ENCODE results near the gene IKBKE.

Gene IKBKE

DNA sequence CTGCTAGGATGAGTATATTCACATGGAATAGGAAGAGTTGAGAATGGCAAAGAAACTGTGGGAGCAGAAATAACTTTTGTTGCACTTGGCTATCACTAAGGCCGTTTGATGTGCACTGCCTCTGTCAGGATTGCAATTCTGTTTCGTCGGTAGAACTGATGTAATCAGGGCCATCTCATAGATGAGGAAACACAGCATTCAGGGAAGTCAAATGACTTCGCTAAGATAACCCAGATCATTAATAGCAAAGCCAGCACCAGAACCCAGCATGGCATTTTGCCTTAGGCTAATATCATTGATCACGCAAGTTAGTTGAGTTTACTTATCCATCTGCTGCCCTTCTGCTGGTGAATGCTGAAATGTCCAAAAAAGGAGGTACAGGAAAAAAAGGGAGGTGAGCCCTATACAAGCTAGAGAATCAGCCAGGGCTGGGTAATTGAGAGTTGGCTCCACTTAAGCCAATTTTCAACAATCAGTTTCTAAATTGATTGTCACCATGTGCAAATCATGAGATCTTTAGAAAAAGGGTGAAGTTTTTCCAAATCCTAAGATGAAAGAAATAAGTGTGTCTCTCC is 44.6 kb downstream of the IKBKE start:
- DNase-seq, result no peak

DNA sequence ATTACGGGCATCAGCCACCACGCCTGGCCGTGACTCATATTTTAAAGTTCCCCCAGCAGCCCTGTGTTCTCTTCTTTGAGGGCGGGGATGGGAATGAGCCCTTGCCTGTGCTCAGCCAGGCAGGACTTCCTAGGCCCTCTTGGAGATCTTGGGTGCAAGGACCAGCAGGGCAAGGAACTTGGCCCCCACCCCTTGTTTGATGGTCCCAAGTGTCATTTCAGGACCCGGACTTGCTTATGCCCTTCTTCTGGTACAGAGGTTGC is 46.4 kb downstream of the IKBKE start:
- DNase-seq, result no peak

DNA sequence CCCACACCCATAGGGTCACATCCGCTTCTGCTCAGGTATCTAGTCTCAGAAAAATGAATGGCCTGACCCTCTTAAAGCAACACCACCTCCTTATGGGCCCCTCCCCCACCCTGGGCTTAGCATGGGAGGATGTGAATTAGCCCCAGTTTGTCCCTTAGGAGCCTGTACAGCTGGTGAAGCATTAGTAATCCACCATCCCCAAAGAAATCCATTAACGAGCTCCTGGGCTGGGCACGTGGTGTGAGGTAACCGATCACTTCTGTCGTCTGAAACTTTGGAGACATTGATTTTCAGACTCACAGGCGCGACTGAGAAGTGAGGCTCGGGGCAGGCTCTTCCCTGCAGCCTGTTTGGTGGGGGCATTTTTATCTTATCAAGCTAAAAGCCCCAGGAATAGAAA is 47.5 kb downstream of the IKBKE start:
- no peak for DNase-seq

DNA sequence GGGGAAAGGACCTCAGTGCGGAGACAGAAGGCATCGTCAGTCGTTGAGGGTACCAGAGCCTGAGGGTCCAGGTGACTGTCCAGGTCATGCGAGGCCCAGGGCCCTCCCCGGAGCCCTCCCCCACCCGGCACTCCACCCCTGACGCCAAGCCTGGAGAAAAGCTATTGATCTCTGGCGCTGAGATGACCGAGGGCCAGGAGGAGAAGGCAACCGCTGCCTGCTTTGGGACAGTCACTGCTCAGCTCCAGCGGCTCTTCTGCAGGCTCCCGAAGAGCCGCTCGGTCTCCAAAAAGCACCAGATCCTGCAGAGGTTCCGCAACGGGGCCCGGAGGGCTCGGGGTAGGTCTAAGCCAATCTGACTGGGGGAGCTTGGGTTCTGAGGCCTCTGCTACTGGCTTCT is 47.9 kb downstream of the IKBKE start:
- no peak for DNase-seq

DNA sequence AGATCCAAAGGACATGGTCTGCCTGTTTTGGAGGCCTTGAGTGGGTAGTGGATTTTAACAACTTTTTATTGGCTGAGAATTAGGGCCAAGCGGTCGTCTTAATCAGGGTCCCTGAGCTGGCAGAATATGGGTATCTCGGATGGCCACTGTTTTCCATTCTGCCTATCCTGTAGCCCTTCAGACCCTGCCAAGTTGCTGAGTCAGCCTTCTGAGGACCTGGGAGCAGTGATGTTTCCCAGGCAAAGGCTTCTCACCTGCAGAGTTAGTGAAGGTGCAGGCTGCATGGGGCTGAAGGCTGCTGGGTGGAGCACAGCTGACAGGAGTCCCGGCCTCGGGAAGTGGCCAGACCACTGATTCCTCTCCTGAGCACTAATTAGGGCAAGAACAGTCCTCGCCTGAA is 48.5 kb downstream of the IKBKE start:
- no peak for DNase-seq

DNA sequence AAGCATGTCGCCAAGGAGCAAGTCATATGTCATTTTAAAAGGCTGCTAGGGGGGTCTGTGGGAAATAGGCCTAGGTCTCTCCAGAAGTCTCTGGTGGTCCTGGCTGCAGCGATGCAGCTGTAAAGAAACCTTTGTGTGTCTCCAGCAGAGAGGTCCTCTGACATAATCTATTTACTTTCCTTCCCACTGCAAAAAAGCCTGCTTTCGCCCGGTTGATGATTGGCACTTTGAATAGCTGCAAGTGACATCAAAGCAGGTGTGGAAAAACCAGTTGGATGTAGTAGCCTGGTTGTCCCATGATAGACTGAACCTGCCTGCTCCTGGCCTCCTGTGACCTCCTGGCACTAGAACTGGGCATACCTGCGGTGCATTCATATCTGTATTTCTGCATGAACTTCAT is 50.9 kb downstream of the IKBKE start:
- no peak for DNase-seq

DNA sequence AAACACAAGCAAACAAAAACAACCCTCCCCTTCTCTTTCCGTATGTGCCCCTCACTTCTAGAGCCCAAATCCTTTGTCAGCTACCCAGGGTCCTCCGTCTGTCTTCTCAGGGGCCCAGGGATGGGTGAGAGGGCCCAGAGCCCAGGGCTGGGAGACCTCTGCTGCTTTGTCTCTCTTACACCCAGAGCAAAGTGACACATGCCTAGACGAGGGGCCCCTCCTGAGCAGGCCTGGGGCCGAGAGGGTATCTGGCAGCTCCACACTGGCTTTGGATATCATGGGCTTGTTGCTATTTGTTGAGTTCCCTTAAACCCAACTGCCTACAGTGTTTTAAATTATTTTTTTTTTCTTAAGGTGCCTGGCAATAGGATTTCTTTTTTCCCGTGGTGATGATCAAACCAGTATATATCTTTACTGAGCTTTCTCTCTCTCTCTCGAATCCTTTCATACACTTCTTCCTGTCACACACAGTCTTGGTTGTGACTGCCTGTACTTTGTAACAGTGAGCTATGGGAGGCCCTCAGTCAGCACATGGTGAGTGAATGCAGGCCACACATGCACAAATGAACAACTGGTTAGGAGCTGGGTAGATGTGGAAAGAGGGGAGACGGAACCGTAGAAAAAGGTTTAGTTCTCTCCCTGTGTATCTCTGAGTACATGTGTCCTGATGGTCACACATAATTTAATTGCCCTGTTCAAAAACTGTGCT is 51.6 kb downstream of the IKBKE start:
- no peak for DNase-seq

DNA sequence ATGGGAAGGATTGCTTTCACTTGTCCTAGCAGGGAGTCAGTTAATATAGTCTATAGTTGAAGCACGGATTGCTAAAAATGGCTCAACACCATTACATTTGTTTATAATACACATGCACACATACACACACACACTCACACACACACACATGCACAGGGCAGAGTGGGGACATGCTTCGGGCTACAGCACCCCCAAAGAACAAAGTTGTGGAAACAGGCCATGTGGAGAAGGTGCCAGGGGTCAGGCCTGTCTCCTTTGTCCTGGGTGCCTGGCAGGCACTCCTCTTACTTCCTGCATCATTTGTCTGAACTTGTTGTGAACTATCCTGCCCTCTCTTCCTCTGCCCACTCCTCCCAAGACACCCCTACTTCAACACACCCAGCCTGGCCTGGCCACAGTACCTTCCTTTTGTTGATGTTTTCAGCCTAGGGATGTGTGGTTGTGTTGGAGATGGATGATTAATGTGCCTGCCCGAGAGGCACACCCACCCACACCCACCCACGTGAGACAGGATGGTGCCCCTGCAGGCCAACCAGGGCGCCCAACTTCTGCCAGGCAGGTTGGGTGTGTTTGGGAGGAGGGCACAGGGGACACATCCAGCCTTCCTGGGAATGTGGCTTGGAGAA is 54.6 kb downstream of the IKBKE start:
- no peak for DNase-seq

DNA sequence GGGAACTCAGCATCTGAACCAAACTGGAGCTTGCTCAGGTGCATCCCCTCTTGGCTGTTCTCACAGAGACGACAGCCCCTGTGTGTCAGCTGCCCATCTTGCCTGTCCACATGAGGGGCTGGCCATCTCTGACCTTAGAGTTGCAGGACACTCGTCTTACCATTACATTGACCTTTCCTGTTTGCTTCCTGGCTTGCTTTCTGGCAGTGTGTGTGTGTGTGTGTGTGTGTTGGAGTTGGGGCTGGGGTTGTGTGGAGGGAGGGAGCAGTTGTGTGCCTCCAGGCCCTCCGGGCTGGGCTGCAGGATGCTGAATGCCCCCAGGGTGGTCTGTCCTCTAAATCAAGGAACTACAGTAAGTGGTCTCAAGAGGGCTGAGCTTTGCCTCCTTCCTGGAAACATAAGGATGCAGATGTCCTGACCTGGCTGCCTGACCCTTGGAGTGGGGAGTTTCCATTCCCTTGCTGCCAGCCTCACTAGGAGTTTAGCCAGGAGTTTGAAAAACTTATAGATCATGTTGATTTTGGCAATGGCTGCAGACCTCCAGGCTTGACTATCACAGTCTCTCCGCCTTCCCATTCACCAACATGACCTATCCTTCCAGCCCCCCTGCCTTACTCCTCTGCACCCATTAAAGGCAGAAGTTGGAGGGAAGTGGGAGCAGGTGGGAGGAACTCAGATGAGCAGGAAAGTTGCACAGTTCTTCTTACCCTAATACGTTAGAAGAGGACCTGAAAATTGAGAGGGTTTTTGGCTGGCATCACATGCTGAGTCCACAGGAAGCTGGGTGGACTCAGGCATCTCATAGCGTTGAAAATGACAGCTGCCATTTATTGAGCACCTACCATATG is 56.0 kb downstream of the IKBKE start:
- no peak for DNase-seq

DNA sequence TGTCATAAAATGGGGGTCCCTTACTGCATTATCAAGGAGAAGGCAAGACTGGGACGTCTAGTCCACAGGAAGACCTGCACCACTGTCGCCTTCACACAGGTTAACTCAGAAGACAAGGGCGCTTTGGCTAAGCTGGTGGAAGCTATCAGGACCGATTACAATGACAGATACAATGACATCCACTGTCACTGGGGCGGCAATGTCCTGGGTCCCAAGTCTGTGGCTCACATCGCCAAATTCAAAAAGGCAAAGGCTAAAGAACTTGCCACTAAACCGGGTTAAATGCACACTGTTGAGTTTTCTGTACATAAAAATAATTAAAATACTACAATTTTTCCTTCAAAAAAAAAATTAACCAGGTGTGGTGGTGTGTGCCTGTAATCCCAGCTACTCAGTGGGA is 59.1 kb downstream of the IKBKE start:
- no peak for DNase-seq

DNA sequence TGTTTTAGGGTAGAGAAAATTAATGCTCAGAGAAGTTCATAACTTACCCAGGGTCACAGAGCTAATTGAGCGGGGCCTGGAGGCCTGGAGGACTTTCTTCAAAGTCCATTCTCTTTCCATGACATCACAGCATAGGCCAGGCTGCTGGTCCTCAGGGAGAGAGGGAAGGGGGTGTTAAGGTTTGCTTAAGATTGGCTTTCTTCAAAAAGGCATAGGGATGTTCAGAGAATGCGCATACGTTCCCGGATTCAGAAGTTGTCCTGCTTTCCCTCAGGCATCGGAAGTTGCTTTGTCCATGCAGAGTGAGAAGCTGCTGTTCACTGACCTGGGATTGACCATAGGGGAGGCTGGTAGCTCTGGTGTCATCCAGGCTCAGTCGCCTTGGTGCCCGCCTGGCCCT is 62.1 kb downstream of the IKBKE start:
- DNase-seq, result no peak

DNA sequence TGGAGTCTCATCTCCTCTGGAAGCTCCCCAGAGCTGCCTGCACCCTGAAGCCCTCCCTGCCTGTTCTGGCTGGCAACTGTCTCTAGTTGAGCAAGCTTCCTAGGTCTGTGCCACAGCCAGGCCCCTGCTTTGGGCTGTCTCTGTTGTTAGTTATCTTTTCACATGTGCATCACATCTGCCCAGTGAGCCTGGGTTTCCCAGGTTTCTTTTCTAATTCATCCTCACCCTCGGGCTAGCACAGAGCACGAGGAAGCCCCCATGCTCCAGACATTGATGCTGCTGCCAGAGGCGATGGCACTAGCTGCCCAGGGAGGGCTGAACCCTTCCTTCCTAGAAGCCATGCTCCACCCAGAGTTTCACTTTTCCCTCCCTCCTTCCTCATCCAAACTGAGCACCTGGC is 64.3 kb downstream of the IKBKE start:
- DNase-seq, result no peak

DNA sequence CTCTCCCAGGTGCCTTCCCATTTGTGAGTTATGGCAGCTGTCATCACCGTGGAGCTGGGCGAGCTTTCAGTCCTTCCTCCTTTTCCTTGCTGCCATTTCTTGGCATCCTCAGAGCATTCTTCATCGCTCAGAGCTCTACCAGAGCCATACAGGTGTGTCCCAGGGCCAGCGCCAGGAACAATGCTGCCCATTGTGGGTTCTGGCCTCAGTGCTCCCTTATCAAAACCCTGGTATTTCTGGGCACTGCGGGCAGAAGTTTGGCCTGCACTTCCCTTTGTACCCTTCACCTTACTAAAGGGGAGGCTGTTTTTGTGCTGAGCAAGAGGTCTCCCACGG is 65.5 kb downstream of the IKBKE start:
- DNase-seq, result no peak

DNA sequence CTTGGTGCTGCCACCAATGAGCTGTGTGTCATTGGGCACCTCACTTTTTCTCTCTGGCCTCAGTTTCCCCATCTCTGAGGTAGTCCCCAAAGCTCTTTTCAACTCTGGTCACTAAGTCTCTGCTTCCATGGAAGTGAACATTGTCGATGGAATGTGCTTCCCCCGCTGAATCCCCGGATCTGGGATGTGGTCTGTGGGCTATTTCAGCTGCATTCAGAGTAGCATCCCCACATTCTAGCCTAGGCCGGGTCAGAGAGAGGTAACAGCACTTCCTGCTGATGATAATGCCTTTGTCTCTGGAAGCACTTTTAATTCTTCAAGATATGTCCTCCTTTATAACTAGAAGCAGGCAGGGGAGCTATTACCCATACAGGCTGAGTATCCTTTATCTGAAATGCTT is 66.9 kb downstream of the IKBKE start:
- no peak for DNase-seq

DNA sequence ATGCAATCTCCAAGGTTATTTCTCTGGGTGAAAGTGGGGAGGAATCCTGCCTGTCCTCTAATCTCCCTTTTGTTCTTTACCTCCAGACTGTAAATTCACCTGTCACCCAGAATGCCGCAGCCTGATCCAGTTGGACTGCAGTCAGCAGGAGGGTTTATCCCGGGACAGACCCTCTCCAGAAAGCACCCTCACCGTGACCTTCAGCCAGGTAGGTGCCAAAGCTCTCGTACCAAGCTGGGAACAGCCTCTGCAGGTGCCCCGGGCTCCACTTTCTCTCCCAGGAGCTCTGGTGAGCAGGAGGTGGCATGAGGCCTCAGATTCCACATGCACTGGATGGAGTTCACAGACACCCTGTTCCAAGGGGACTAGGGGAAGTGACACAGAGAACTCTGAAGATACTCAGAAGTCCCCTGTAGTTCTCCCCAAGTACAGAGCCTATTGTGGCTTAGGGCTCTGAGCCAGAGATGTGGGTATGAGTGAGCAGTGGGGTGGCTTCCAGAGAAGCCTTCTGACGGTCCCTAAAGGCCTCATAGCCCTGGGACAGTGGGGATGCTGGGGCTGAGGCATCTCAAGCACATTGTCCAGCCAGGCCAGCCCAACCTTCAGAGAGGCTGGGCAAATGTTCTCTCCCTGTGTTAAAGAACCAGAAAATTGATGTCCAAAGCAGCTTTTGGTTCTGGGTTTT is 68.0 kb downstream of the IKBKE start:
- DNase-seq, result no peak

DNA sequence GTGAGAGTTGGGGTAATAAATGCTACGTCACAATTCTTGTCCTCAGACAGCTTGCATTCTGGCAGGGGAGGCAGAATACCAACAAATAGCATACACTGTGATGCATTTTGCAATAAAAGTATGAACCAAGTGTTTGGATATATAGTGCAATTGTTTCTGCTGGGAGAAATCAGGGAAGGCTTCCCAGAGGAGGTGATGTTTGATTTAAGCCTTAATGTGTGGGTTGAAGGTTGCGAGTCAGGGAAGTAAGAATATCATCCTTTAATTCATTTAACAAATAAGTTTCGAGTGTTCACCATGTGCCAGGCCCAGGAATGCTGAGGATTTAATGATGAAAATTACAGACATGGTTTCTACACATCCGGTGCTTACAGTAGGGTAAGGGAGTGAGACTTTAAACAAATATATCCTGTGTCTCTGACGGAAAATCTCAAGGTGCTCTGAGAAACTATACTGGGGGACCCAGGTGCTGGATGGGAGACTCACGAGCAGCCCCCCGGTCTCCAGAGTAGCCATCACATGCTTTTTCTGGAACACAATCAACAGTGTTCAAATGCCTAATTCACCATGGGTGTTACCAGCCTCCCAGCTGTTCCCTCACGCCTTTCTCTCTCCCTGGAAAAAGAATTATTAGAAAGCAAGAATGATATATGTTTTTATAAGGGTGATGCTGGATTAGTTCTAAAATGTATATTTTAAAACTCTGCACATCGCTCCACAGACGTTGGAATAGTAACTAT is 68.8 kb downstream of the IKBKE start:
- DNase-seq, result no peak

DNA sequence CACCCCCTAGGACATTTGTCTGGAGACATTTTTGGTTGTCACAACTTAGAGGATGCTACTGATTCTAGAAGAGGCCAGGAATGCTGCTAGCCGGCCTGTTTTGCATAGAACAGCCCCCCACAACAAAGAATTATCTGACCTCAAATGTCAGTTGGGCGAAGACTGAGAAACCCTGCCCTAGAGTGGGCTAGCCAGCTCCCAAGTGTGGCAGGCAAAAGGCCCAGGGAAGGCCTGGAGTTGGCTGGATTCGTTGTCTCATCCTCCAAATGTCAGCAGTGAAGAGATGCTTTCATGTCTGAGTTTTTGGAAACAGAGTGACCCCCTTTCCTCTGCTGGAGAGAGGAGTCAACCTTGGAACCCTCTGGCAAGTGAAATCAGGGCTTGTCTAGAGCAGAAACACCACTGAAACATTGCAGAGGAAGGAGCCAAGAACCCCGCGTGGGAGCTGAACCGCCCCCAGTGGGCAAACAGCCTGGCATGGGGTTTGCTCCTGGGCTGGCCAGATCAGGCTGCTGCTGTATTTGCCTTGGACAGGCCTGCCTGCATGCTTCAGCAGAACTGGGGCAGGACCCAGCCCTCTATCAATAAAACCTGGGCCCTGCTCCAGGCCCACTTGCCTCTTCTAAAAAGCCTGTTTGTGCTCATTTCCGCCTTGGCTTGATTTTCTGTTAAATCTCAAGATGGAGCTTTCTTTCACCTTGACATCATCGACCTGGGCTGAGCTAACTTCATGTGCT is 69.9 kb downstream of the IKBKE start:
- DNase-seq, result no peak

DNA sequence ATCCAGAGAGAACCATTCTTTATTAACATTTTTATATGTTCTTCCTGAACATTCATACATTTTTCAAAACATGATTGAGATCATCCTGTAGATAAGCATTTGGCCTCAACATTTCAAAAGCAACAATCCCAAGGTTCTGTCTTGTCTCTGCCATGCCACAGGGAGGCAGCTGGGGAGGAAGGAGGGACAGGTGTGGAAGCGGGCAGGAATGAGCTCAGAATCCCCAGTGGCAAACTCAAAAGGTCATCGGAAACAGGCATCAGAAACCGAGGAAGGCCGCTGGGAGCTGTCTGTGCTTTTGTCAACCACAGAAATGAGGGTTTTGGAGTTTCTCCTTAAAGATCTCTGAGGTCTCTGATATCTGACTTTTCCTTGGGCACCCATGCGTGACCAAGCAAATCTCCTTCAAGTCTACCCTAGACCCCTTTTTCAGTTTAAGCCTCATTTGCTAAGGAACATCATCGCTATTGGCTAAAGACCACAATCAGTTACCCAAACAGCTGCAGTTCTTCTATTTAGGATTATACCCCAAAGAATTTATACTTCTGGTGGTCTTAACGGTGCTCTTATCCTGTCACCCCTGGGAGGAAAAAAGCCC is 71.1 kb downstream of the IKBKE start:
- DNase-seq, result no peak

DNA sequence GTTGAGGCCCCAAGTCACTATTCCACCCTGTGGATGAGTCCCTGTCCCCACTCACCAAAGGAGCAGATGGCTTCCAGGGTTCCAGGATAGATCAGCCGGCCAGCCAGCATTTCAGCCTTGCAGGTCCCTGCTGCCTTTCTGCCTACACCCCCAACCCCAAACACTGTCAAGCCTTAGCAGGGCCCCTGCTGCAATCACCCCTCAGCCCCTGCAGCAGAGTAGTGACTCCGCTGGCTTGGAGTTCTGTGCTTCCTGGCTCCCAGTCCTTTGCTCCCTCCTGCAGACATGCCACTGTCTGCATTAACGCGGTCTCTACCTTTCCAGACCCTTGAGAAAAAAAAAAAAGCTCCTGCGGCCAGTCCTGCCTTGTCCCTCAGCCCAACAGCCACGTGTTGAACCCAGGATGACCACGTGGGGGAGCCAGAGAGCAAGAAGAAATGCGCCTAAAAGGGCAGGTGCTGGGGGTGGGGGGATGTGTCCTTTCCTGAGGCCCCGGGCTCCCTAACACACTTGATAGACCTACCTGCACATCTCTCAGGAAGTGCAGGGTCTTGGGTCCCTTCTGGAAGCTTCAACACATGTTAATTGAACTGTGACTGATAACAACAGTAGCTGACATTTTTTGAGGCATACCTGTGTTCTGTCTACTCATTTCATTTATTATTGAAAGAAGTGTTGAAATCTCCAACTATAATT is 74.4 kb downstream of the IKBKE start:
- no peak for DNase-seq

DNA sequence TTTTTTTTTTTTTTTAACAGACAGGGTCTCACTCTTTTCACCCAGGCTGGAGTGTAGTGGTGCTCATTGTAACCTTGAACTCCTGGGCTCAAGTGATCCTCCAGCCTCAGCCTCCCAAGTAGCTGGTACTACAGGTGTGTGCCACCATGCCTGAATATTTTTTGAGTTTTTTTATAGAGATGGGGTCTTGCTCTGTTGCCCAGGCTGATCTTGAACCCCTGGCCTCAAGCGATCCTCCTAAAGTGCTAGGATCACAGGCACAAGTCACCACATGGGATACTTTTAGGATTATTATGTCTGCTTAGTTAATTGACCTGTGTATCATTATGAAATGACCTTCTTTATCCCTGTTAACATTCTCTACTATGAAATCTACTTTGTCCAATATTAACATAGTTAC is 75.1 kb downstream of the IKBKE start:
- DNase-seq, result no peak

Measured in GOT3 (cell line).